VCaP (cell line): ENCODE data around the gene GLUD1.
A peak's percentile ranks its signal among the peaks of the same experiment; 100 is the strongest.
"Not testable (repeated sequence)": the region's sequence is repeated elsewhere in the genome, so short reads cannot be mapped to it uniquely, and the experiment has no call there.

Experiments
- H3K27ac ChIP-seq: fragments of 450-650 bp; 2 replicates; pipeline ENCODE4 v1.5.1; 2017
- TF ChIP-seq, protein P1 (sequence below): fragments of 450-650 bp; conservative IDR thresholded peaks from 2 replicates; pipeline ENCODE4 v1.5.1; 2017; ENCODE audit warnings: mild to moderate bottlenecking, moderate library complexity

The GLUD1 gene

DNA sequence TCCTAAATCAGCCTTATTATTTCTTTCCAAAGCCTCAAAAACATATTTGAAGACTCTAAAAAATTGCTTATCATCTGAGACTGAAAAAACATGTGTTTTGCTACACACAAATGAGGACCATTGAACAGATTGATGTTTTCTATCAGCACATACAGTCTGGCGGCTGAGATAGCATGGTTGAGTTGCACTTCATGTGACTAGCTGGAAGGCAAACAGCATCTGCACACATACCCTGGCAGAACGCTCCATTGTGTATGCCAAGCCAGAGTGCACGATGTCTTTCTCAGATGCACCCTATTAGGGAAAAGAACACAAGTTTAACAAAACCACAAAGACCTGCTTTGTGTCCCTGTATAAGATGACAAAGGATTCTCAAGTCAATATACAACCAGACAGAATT lies 41.5 kb downstream of the GLUD1 start:
- peak overlapping the region; percentile 72 for H3K27ac ChIP-seq
- TF ChIP-seq, protein P1, sequence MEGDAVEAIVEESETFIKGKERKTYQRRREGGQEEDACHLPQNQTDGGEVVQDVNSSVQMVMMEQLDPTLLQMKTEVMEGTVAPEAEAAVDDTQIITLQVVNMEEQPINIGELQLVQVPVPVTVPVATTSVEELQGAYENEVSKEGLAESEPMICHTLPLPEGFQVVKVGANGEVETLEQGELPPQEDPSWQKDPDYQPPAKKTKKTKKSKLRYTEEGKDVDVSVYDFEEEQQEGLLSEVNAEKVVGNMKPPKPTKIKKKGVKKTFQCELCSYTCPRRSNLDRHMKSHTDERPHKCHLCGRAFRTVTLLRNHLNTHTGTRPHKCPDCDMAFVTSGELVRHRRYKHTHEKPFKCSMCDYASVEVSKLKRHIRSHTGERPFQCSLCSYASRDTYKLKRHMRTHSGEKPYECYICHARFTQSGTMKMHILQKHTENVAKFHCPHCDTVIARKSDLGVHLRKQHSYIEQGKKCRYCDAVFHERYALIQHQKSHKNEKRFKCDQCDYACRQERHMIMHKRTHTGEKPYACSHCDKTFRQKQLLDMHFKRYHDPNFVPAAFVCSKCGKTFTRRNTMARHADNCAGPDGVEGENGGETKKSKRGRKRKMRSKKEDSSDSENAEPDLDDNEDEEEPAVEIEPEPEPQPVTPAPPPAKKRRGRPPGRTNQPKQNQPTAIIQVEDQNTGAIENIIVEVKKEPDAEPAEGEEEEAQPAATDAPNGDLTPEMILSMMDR: no peak

DNA sequence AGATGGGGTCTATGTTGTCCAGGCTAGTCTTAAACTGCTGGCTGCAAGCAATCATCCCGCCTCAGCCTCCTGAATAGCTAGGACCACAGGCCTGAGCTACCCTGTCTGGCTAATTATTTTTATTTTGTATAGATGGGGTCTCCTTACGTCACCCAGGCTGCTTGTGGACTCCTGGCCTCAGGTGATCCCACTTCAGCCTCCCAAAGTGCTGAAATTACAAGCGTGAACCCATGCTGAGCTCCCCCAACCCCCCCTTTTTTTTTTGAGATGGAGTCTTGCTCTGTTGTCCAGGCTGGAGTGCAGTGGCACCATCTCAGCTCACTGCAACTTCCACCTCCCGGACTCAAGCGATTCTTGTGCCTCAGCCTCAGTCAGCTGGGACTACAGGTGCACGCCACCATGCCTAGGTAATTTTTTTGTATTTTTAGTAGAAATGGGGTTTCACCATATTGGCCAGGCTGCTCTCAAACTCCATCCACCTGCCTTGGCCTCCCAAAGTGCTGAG lies 49.2 kb downstream of the GLUD1 start:
- H3K27ac ChIP-seq: no peak overlapping the region
- TF ChIP-seq, protein P1: no peak

DNA sequence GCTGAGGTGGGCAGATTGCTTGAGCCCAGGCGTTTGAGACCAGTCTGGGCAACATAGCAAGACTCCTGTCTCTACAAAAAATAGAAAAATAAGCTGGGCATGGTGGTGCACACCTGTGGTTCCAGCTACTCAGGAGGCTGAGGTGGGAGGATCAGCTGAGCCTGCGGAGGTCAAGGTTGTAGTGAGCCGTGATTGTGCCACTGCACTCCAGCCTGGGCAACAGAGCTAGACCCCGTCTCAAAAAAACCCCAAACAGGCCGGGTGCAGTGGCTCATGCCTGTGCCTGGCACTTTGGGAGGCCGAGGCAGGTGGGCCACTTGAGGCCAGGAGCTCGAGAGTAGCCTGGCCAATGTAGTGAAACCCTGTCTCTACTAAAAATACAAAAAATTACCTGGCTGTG lies 51.1 kb downstream of the GLUD1 start:
- not testable (repeated sequence) for H3K27ac ChIP-seq

DNA sequence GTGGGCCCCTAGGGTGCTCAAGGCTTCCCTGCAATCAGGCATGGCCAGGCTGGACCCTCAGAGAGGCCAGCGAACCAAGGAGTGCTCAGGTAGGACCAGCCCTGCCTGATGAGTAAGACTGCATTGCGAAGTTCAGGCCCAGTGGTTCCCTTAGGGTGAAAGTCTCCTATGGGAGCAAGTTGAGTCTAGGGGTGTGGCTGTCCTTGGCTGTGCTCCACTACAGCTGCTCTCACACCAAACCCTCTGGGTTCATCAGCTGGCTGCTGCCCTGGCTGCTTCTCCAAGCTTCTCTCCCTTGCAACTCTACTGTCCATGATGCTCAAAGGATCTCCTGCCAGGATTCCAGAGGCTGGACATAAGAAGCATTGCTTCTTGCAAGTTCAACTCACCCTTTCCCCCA lies 55.9 kb downstream of the GLUD1 start:
- H3K27ac ChIP-seq: no peak overlapping the region
- TF ChIP-seq, protein P1: no peak

DNA sequence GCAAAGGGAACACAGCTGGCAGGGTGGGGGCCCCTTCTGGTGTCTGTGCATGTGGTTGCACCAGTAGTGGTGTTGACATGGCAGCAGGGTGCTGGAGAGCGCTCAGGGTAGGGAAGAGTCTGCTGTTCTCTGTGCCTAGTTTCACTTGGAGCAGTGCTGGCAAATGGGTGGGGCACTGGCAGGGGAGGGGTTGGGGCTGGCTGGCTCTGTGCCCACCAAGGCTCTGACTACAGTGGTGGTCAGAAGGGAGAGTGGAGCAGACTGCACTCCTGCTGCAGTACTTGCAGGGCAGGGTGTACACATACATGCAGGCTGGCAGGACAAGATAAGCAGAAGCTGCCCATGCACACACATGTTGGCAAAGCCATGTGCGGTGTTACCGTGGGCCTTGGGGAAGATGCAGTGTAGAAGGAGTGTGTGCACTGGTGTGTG lies 56.3 kb downstream of the GLUD1 start:
- TF ChIP-seq, protein P1: no peak

DNA sequence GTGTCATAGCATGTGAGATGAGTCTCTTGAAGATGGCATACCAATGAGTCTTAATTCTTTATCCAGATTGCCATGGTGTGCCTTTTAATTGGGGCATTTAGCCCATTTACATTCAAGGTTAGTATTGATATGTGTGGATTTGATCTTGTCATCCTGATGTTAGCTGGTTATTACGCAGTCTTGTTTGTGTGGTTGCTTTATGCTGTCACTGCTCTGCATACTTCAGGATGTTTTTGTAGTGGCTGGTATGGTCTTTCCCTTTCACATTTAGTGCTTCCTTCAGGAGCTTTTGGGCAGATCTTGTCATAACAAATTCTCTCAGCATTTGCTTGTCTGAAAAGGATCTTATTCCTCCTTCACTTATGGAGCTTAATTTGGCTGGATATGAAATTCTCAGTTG lies 58.0 kb downstream of the GLUD1 start:
- TF ChIP-seq, protein P1: no peak

More for the DNA sequence above, 56.3 kb downstream of the GLUD1 start:
- H3K27ac ChIP-seq: no peak overlapping the region

DNA sequence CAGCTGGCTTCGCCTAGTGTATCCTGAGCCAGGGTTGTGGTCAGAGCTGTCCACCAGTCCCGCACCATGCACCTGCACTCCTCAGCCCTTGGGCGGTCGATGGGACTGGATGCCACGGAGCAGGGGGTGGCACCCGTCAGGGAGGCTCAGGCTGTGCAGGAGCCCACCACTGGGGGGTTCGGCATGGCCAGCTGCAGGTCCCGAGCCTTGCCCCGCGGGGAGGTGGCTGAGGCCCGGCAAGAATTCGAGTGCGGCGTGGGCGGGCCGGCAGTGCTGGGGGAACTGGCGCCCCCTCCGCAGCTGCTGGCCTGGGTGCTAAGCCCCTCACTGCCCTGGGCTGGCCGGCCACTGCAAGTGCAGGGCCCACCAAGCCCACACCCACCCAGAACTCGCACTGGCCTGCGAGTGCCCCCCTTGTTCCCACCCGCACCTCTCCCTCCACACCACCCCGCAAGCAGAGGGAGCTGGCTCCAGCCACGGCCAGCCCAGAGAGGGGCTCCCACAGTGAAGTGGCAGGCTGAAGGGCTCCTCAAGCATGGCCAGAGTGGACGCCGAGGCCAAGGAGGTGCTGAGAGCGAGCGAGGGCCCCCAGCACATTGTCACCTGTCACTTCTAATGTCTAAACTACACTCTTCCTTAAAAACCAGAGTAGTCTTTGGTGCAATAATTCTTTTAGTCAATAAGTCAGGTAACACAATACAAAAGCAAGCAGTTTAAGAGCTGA lies 63.6 kb downstream of the GLUD1 start:
- TF ChIP-seq, protein P1: no peak
- H3K27ac ChIP-seq: no peak overlapping the region

More for the DNA sequence above, 58.0 kb downstream of the GLUD1 start:
- no peak overlapping the region for H3K27ac ChIP-seq

DNA sequence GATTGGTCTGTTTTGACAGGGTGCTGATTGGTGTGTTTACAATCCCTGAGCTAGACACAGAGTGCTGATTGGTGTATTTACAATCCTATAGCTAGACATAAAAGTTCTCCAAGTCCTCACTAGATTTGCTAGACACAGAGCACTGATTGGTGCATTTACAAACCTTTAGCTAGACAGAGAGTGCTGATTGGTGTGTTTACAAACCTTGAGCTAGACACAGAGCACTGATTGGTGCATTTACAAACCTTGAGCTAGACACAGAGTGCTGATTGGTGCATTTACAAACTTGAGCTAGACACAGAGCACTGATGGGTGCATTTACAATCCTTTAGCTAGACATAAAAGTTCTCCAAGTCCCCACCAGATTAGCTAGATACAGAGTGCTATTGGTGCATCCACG lies 64.2 kb downstream of the GLUD1 start:
- H3K27ac ChIP-seq: not testable (repeated sequence)

DNA sequence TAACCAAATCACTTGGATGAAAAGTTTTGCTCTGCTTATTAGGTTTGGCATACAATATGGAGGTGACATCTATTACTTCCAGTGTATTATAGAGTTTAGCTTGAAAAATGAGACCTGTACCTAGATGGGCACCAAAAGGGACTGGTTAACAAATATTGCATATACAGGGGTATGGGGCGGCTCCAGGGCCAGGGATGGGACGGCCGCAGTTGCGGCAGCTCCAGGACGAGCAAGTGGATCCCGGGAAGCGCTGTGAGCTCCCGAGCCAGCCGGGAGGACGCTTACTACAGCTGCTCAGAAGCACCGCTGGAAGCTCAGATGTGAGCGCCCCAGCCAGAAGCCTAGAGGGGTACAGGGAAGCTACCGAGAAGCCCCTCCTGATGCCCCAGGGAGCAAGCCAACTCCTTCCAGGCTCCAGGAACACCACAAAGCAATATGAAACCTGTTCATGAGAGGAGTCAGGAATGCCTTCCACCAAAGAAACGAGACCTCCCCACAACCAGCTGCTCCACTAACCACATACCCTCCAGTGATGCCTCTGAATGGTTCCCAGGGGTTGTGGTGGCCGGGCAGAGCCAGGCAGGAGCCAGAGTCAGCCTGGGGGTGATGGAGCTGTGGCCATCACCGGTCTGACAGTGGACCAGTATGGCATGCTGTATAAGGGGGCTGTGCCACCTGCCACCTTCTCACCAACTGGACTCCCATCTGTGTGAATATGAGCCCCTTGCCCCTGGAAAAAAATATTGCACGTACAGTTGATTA lies 67.7 kb downstream of the GLUD1 start:
- H3K27ac ChIP-seq: not testable (repeated sequence)

DNA sequence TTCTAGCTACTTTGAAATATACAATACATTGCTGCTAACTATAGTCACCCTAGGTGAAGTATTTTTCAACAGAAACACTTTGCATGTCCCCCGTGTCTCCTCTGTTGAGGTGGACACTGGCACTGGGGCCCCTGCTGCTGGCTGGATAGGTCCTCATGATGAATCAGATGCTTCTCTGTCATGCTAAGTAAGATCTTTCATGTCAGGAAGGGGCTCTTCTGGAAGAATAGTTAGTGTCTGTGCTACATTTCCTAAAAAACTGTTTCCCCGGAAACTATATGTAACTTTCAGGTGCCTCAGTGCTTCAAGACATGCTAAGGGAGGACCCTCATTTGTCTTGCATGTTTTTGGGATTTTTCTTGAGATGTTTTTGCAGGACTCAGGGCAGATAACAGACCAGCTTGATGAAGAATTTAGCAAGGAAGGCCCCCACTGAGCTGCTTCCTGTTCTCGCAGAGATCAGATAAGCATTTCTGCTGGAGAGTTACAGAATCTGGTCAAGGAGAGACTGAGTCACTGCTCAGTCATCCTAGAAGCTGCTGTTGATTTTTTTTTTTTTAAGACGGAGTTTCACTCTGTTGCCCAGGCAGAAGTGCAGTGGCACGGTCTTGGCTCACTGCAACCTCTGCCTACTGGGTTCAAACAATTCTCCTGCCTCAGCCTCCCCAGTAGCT lies 69.2 kb downstream of the GLUD1 start:
- H3K27ac ChIP-seq: not testable (repeated sequence)

DNA sequence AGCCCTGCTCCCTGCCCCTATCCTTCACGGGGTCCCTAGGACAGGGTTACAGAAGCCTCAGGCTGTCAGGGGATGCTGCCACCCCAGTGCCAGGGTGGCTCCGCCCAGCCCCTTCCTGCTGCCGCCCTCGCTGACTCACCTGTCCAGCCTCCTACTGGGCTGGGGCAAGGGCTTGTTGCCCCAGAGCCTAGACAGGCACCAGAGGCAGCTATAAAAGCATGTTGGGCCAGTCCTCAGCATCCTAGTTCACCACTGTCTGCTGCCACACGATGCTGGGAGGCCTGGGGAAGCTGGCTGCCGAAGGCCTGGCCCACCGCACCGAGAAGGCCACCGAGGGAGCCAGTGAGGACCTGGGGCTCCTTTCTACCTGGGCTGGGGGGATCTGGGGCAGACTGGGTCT lies 74.6 kb downstream of the GLUD1 start, which contains the start of gene FAM25A:
Gene FAM25A (plus strand): TSS at position 239 of the 400 bp plus-strand sequence. CDS start 31 bp downstream, at position 270.
- not testable (repeated sequence) for H3K27ac ChIP-seq

DNA sequence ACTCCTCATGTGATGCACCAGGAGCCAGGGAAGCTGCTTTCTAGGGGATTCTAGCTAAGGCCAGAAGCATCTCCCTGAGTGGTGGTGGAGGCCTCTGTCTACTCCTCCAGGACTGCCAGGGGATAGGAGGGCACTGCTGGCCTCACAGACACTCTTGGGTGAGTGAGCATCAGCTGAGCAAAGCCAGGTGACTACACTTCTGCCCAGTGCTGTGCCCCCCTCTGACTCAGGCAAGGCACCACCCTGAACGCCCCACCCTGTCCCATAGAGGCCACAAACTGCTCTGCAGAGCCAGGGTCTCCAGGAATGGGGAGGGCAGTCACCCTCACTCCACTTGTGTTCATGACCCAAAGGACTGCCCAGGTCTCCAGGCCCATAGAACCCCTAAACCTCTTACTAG lies 75.1 kb downstream of the GLUD1 start:
- not testable (repeated sequence) for H3K27ac ChIP-seq
